GM23338 (cell line): ENCODE results near the gene FIG4.

Source experiments
- CREB1 ChIP-seq: fragments of 250-450 bp; sonication (Bioruptor Pico); IDR thresholded peaks from 2 replicates; pipeline ENCODE4 v1.5.0; 2020; ENCODE audit warnings: low read depth, mild to moderate bottlenecking, moderate library complexity
- CTCF ChIP-seq, 2 experiments: fragments of 200-600 bp in 1 of 2; sonication (generic) in 1 of 2; conservative IDR thresholded peaks; 2 replicates each; pipeline versions ENCODE4 v1.5.1 to v1.6.1; 2016 to 2017; ENCODE audit warnings: antibody characterized with exemption in 2 of 2, low read depth in 2 of 2, mild to moderate bottlenecking in 2 of 2, moderate library complexity in 1 of 2
- EZH2 ChIP-seq: fragments of 200-600 bp; sonication (generic); IDR thresholded peaks from one replicate; pipeline ENCODE4 v1.8.0; 2017; ENCODE audit warnings: antibody characterized with exemption, mild to moderate bottlenecking, low read depth; ENCODE audit not compliant: unreplicated experiment
- JUNB ChIP-seq: IDR thresholded peaks from one replicate; pipeline ENCODE4 v1.6.1; 2016; ENCODE audit warnings: antibody characterized with exemption; ENCODE audit not compliant: unreplicated experiment
- POLR2AphosphoS5 ChIP-seq: IDR thresholded peaks from 2 replicates; pipeline ENCODE4 v1.6.1; 2016; ENCODE audit warnings: antibody characterized with exemption, low read depth
- REST ChIP-seq: IDR thresholded peaks from one replicate; pipeline ENCODE4 v1.6.1; 2018; ENCODE audit warnings: antibody characterized with exemption; ENCODE audit not compliant: unreplicated experiment
- ZNF114 ChIP-seq: fragments of 250-450 bp; sonication (Bioruptor Pico); IDR thresholded peaks from 2 replicates; pipeline ENCODE4 v1.5.0; 2020; ENCODE audit warnings: mild to moderate bottlenecking, moderate library complexity

GRCh38 chr6:109840034-109840433 lies 148.9 kb downstream of the FIG4 start:
- TF ChIP-seq CTCF (conservative IDR thresholded peaks at IDR 0.05; ENCODE audit: low read depth in 2 of 2), result no peak; a peak in 1 of 4 replicates
- no peak for TF ChIP-seq POLR2AphosphoS5
- no peak for TF ChIP-seq EZH2
- TF ChIP-seq ZNF114 (CRISPR knock-in tag), result no peak
- no peak for TF ChIP-seq CREB1
- TF ChIP-seq REST, result no peak
- TF ChIP-seq JUNB, result no peak
